ENCODE results near the gene PALMD.

The PALMD gene

GRCh38 chr1:99702221-99702620, 56.3 kb downstream of the PALMD start:
- no peak overlapping the region for H3K4me3 ChIP-seq (ENCODE audit: low read depth, low read length)
- no peak for DNase-seq (ENCODE audit: low read depth)
- TF ChIP-seq CTCF (IDR thresholded peaks at IDR 0.05; ENCODE audit: insufficient read depth, low read depth, low read length, missing control alignments), result no peak

GRCh38 chr1:99704356-99704816, 58.5 kb downstream of the PALMD start:
- H3K4me3 ChIP-seq (ENCODE audit: low read depth, low read length), result no peak overlapping the region
- TF ChIP-seq CTCF (IDR thresholded peaks at IDR 0.05; ENCODE audit: insufficient read depth, low read depth, low read length, missing control alignments), result no peak
- no peak for DNase-seq (ENCODE audit: low read depth)

GRCh38 chr1:99705385-99705784, 59.5 kb downstream of the PALMD start:
- TF ChIP-seq CTCF (IDR thresholded peaks at IDR 0.05; ENCODE audit: insufficient read depth, low read depth, low read length, missing control alignments), result no peak
- DNase-seq (ENCODE audit: low read depth), result no peak
- H3K4me3 ChIP-seq (ENCODE audit: low read depth, low read length), result no peak overlapping the region

- peak; percentile 67 for DNase-seq (ENCODE audit: low read depth)
- TF ChIP-seq CTCF (IDR thresholded peaks at IDR 0.05; ENCODE audit: insufficient read depth, low read depth, low read length, missing control alignments), result peak; percentile 81
- no peak overlapping the region for H3K4me3 ChIP-seq (ENCODE audit: low read depth, low read length)
Measured at GRCh38 chr1:99707535-99708142, 61.7 kb downstream of the PALMD start.

- no peak for TF ChIP-seq CTCF (IDR thresholded peaks at IDR 0.05; ENCODE audit: insufficient read depth, low read depth, low read length, missing control alignments)
- DNase-seq (ENCODE audit: low read depth), result no peak
- H3K4me3 ChIP-seq (ENCODE audit: low read depth, low read length), result no peak overlapping the region
Measured at GRCh38 chr1:99710994-99711393, 65.1 kb downstream of the PALMD start.

- TF ChIP-seq CTCF (IDR thresholded peaks at IDR 0.05; ENCODE audit: insufficient read depth, low read depth, low read length, missing control alignments), result no peak
- no peak overlapping the region for H3K4me3 ChIP-seq (ENCODE audit: low read depth, low read length)
- no peak for DNase-seq (ENCODE audit: low read depth)
Measured at GRCh38 chr1:99713006-99713405, 67.1 kb downstream of the PALMD start.

- no peak for DNase-seq (ENCODE audit: low read depth)
- TF ChIP-seq CTCF (IDR thresholded peaks at IDR 0.05; ENCODE audit: insufficient read depth, low read depth, low read length, missing control alignments), result no peak
- no peak overlapping the region for H3K4me3 ChIP-seq (ENCODE audit: low read depth, low read length)
Measured at GRCh38 chr1:99717005-99717404, 71.1 kb downstream of the PALMD start.
